GM12878 (cell line): Measurements from ENCODE around the gene DHX57. TPM values are rescaled to one million over a fixed set of nuclear protein-coding genes. Genes with fewer than 3 reads are reported as not detected.

ENCODE experiments used
- ATAC-seq: fragments of 200-7000 bp; cut with Tn5 transposase; 3 replicates; pipeline ENCODE4 v1.9.1; 2020; ENCODE audit warnings: mild to moderate bottlenecking, moderate library complexity
- BruUV-seq: library from RNA; stranded (reverse); fragments of 400-500 nt; replicated peaks from 2 replicates; lab custom pipeline; 2021; lab: Mats Ljungman, UMichigan
- CTCF ChIA-PET: fragments of 300-600 bp; sonication (Branson Sonifier 250); formaldehyde crosslinking; extraction: SDS; loops from one replicate; lab custom pipeline; 2021; ENCODE audit warnings: inconsistent platforms; lab: Yijun Ruan, JAX
- POLR2A ChIA-PET: fragments of 350-600 bp; formaldehyde crosslinking; extraction: SDS; loops from one replicate; lab custom pipeline; 2021; ENCODE audit warnings: inconsistent platforms; lab: Charles Lee
- RAD21 ChIA-PET: fragments of 300-600 bp; sonication (Branson Sonifier 250); formaldehyde crosslinking; loops from one replicate; lab custom pipeline; 2023; ENCODE audit warnings: antibody characterized with exemption; ENCODE audit not compliant: unreplicated experiment; lab: Charles Lee
- SMC1A ChIA-PET: fragments of 300-600 bp; sonication (Branson Sonifier 250); formaldehyde crosslinking; loops from one replicate; lab custom pipeline; 2023; ENCODE audit not compliant: unreplicated experiment, uncharacterized antibody; lab: Charles Lee
- DNase-seq: peaks from one replicate; pipeline ENCODE4 v3.0.0-alpha.2; 2011; ENCODE audit warnings: low read depth, low spot score
- FAIRE-seq: peaks from 3 replicates; lab custom pipeline; 2011; peaks lifted over from hg19 to GRCh38; lab: Jason Lieb, UNC
- H2AFZ ChIP-seq: 2 replicates; pipeline ENCODE4 v1.6.0; 2011; ENCODE audit warnings: low read depth, low read length, control low read depth; ENCODE audit not compliant: control insufficient read depth
- H3K27ac ChIP-seq: 2 replicates; pipeline ENCODE4 v1.5.1; 2011; ENCODE audit warnings: control low read depth; ENCODE audit not compliant: control insufficient read depth, insufficient read depth
- H3K27me3 ChIP-seq, 2 experiments: replicated peaks in 1 of 2; 2 replicates each; pipeline versions ENCODE4 v1.6.0 to v1.6.1; 2011; ENCODE audit warnings: low read length in 1 of 2; ENCODE audit not compliant: control insufficient read depth in 2 of 2, insufficient read depth in 2 of 2
- H3K36me3 ChIP-seq, 2 experiments: 2 replicates each; pipeline ENCODE4 v1.5.1; 2011; ENCODE audit warnings: low read length in 1 of 2; ENCODE audit not compliant: control insufficient read depth in 2 of 2, insufficient read depth in 2 of 2
- H3K4me1 ChIP-seq: 2 replicates; pipeline ENCODE4 v1.6.1; 2011; ENCODE audit warnings: mild to moderate bottlenecking, low read length, moderate library complexity, mixed read lengths; ENCODE audit not compliant: control insufficient read depth, insufficient read depth
- H3K4me2 ChIP-seq: 2 replicates; pipeline ENCODE4 v1.6.0; 2011; ENCODE audit warnings: control low read depth; ENCODE audit not compliant: control insufficient read depth, insufficient read depth
- H3K4me3 ChIP-seq: fragments of 200-600 bp; sonication (generic); 2 replicates; pipeline ENCODE4 v1.5.1; 2016
- H3K79me2 ChIP-seq: 2 replicates; pipeline ENCODE4 v1.6.0; 2011; ENCODE audit warnings: low read length; ENCODE audit not compliant: control insufficient read depth, insufficient read depth
- H3K9ac ChIP-seq: 2 replicates; pipeline ENCODE4 v1.8.0; 2011; ENCODE audit warnings: low read length, control low read depth, mixed read lengths; ENCODE audit not compliant: control insufficient read depth, insufficient read depth
- H3K9me3 ChIP-seq: replicated peaks from 3 replicates; pipeline ENCODE4 v1.5.1; 2011; ENCODE audit warnings: mild to moderate bottlenecking, low read length; ENCODE audit not compliant: control insufficient read depth, insufficient read depth
- H4K20me1 ChIP-seq: 2 replicates; pipeline ENCODE4 v1.6.0; 2011; ENCODE audit not compliant: control insufficient read depth, insufficient read depth
- CHD4 ChIP-seq: fragments of 200-600 bp; sonication (generic); IDR thresholded peaks from 2 replicates; pipeline ENCODE4 v1.6.1; 2016; ENCODE audit warnings: mild to moderate bottlenecking
- CREB1 ChIP-seq: IDR thresholded peaks from 2 replicates; pipeline ENCODE4 v1.6.1; 2012; ENCODE audit warnings: low read depth, mild to moderate bottlenecking, inconsistent platforms
- HDAC6 ChIP-seq: fragments of 200-600 bp; sonication (generic); IDR thresholded peaks from one replicate; pipeline ENCODE4 v1.8.0; 2017; ENCODE audit warnings: antibody characterized with exemption; ENCODE audit not compliant: unreplicated experiment
- IKZF1 ChIP-seq: fragments of 450-650 bp; conservative IDR thresholded peaks from 2 replicates; pipeline ENCODE4 v1.6.1; 2017; ENCODE audit warnings: antibody characterized with exemption, mild to moderate bottlenecking
- IRF4 ChIP-seq: IDR thresholded peaks from 2 replicates; pipeline ENCODE4 v1.6.1; 2011; ENCODE audit warnings: low read depth, low read length
- MYB ChIP-seq: fragments of 150-350 bp; IDR thresholded peaks from 2 replicates; pipeline ENCODE4 v1.6.1; 2014; ENCODE audit warnings: mild to moderate bottlenecking, low read depth, low read length, borderline replicate concordance
- NFXL1 ChIP-seq: fragments of 450-650 bp; IDR thresholded peaks from 2 replicates; pipeline ENCODE4 v1.6.1; 2017; ENCODE audit warnings: antibody characterized with exemption, mild to moderate bottlenecking, borderline replicate concordance
- RUNX3 ChIP-seq: IDR thresholded peaks from 2 replicates; pipeline ENCODE4 v1.6.1; 2012; ENCODE audit warnings: low read length, inconsistent platforms
- SIN3A ChIP-seq: IDR thresholded peaks from 2 replicates; pipeline ENCODE4 v1.6.1; 2012; ENCODE audit warnings: low read depth, low read length, improper control_type of control experiment
- SKIL ChIP-seq: fragments of 450-650 bp; IDR thresholded peaks from 2 replicates; pipeline ENCODE4 v1.6.1; 2017; ENCODE audit warnings: mild to moderate bottlenecking, low read depth, inconsistent platforms; ENCODE audit not compliant: poor library complexity, severe bottlenecking
- SP1 ChIP-seq: IDR thresholded peaks from one replicate; pipeline ENCODE4 v1.6.1; 2011; ENCODE audit warnings: low read depth, low read length
- SRF ChIP-seq, 2 experiments: IDR thresholded peaks; 2 replicates each; pipeline ENCODE4 v1.6.1; 2011; ENCODE audit warnings: low read depth in 2 of 2, low read length in 2 of 2, mild to moderate bottlenecking in 1 of 2, moderate library complexity in 1 of 2
- TCF7 ChIP-seq: IDR thresholded peaks from 2 replicates; pipeline ENCODE4 v1.6.1; 2014; ENCODE audit warnings: antibody characterized with exemption, borderline replicate concordance
- WGBS: methylation state at CpG from one replicate; pipeline ENCODE4 v1.1.6; 2016; ENCODE audit warnings: low lambda C conversion rate; ENCODE audit not compliant: insufficient replicate concordance, insufficient coverage; ENCODE audit errors: missing lambda C conversion rate; 5-methylcytosine and 5-hydroxymethylcytosine counted together
- in situ Hi-C: fragments of 300-500 bp; cut with MboI; formaldehyde crosslinking; loops from 9 replicates; pipeline ENCODE4 v1.14.3; 2018; ENCODE audit warnings: mixed read lengths
- intact Hi-C: fragments of 100-400 bp; cut with micrococcal nuclease; formaldehyde crosslinking; loops from one replicate; pipeline ENCODE4 v1.14.2; 2022; ENCODE audit not compliant: unreplicated experiment
- polyA plus RNA-seq, 11 experiments: library from polyadenylated mRNA; depleted of rRNA in 4 of 11; unstranded in 6 of 11; stranded (reverse) in 5 of 11; fragments of >200 nt; fragmentation: Nextera tagmentation in 4 of 11; fragmentation: Illumina TruSeq in 1 of 11; extraction: Ambion mirVana in 4 of 11; extraction: Trizol in 1 of 11; gene quantifications; 1 replicate in 1 of 11; 2 replicates in 10 of 11; pipeline versions ENCODE4 v1.2.1 to v1.2.3, GENCODE V29; 2011 to 2016; ENCODE audit warnings: inconsistent platforms in 2 of 11, missing spikeins in 2 of 11, low read depth in 1 of 11
- total RNA-seq, 4 experiments: library from RNA; depleted of rRNA in 3 of 4; stranded (reverse); fragments of >200 nt in 3 of 4; fragmentation: Illumina TruSeq in 1 of 4; extraction: Trizol in 1 of 4; gene quantifications; 2 replicates each; pipeline versions ENCODE4 v1.2.1 to v1.2.3, GENCODE V29; 2013 to 2021
- TF ChIP-seq, protein P1 (sequence below): fragments of 450-650 bp; IDR thresholded peaks from 2 replicates; pipeline ENCODE4 v1.6.1; 2017; ENCODE audit warnings: antibody characterized with exemption, mild to moderate bottlenecking, moderate library complexity
- TF ChIP-seq, protein P2 (sequence below): fragments of 450-650 bp; formaldehyde crosslinking; IDR thresholded peaks from 2 replicates; pipeline ENCODE4 v1.4.0; 2022; ENCODE audit warnings: mild to moderate bottlenecking, moderate library complexity

Gene DHX57
- total and polyA plus RNA-seq, 10 of the 15 experiments (the other 5 are each of a cell fraction or from before 2014, with no cell fraction given) = 6.5 to 18.0 (median 15.8) TPM

GRCh38 chr2:38856165-38856564 is 19.6 kb downstream of the DHX57 start:
- H3K9ac ChIP-seq = no peak overlapping the region
- no peaks in the 10 kb centered on the region for H4K20me1 ChIP-seq
- CTCF ChIA-PET = interaction anchor here (1.5 kb wide), 2 partner anchors 13 to 275 kb away, joined by 4 to 5 read pairs; no protein-coding TSS in a partner anchor
- DNase-seq (no peak), FAIRE-seq (no peak), ATAC-seq (no peak)
- H3K79me2 ChIP-seq = no peaks in the 10 kb centered on the region
- no peak overlapping the region for H2AFZ ChIP-seq
- no TSS peak for BruUV-seq
- H3K9me3 ChIP-seq = no peaks in the 10 kb centered on the region
- POLR2A ChIA-PET = no interaction called here
- RAD21 ChIA-PET = no interaction called here
- no peaks in the 10 kb centered on the region for H3K4me1 ChIP-seq
- SMC1A ChIA-PET = no interaction called here
- no peaks in the 10 kb centered on the region for H3K27me3 ChIP-seq
- H3K4me3 ChIP-seq = no peak overlapping the region
- WGBS = 98% methylated on average over 1 of the region's 1 CpG
- in situ Hi-C loops (no loop called here), intact Hi-C loops (no loop called here)
- H3K36me3 ChIP-seq = peaks cover 0 to 11% of the 10 kb centered on the region in 2 experiments; a peak in 2 of 4 replicates
- H3K27ac ChIP-seq = no peak overlapping the region
- H3K4me2 ChIP-seq = no peak overlapping the region
- TF ChIP-seq RUNX3 (no peak), CREB1 (no peak), SKIL (no peak), IRF4 (no peak), IKZF1 (no peak), TCF7 (no peak), NFXL1 (no peak), SIN3A (no peak), SP1 (no peak), MYB (no peak), SRF (IDR thresholded peaks at IDR 0.05; ENCODE audit: low read depth in 2 of 2, low read length in 2 of 2) (no peak), HDAC6 (no peak), CHD4 (no peak)
- TF ChIP-seq, protein P1, sequence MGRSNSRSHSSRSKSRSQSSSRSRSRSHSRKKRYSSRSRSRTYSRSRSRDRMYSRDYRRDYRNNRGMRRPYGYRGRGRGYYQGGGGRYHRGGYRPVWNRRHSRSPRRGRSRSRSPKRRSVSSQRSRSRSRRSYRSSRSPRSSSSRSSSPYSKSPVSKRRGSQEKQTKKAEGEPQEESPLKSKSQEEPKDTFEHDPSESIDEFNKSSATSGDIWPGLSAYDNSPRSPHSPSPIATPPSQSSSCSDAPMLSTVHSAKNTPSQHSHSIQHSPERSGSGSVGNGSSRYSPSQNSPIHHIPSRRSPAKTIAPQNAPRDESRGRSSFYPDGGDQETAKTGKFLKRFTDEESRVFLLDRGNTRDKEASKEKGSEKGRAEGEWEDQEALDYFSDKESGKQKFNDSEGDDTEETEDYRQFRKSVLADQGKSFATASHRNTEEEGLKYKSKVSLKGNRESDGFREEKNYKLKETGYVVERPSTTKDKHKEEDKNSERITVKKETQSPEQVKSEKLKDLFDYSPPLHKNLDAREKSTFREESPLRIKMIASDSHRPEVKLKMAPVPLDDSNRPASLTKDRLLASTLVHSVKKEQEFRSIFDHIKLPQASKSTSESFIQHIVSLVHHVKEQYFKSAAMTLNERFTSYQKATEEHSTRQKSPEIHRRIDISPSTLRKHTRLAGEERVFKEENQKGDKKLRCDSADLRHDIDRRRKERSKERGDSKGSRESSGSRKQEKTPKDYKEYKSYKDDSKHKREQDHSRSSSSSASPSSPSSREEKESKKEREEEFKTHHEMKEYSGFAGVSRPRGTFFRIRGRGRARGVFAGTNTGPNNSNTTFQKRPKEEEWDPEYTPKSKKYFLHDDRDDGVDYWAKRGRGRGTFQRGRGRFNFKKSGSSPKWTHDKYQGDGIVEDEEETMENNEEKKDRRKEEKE = no peak
- TF ChIP-seq, protein P2, sequence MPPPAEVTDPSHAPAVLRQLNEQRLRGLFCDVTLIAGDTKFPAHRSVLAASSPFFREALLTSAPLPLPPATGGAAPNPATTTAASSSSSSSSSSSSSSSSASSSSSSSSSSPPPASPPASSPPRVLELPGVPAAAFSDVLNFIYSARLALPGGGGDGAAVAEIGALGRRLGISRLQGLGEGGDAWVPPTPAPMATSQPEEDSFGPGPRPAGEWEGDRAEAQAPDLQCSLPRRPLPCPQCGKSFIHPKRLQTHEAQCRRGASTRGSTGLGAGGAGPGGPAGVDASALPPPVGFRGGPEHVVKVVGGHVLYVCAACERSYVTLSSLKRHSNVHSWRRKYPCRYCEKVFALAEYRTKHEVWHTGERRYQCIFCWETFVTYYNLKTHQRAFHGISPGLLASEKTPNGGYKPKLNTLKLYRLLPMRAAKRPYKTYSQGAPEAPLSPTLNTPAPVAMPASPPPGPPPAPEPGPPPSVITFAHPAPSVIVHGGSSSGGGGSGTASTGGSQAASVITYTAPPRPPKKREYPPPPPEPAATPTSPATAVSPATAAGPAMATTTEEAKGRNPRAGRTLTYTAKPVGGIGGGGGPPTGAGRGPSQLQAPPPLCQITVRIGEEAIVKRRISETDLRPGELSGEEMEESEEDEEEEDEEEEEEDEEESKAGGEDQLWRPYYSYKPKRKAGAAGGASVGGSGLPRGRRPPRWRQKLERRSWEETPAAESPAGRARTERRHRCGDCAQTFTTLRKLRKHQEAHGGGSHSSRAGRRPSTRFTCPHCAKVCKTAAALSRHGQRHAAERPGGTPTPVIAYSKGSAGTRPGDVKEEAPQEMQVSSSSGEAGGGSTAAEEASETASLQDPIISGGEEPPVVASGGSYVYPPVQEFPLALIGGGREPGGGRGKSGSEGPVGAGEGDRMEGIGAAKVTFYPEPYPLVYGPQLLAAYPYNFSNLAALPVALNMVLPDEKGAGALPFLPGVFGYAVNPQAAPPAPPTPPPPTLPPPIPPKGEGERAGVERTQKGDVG = no peak
